ENCODE results near the gene EFCC1. TPM values are rescaled to one million over a fixed set of nuclear protein-coding genes. Genes with fewer than 3 reads are reported as not detected.

Gene EFCC1
- total RNA-seq, 6 experiments from 2014 or later = 0.25 to 1.5 (median 0.39) TPM

DNA sequence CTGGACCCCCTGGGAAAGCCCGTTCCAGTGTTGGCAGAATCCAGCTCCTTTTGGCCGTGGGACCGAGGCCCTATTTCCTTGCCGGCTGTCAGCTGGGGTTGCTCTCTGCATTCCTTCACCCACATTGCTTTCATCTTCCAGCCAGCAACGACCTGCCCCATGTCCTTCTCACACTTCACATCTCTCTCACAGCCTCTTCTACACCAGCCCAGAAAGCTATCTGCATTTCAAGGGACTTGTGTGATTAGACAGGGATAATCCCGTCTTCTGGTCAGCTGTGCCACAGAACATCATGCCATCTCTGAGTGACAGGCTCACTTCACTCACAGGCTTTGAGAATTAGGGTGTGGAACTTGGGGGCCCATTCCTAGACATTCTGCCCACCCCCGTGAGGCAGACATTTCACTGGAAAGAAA, 16.4 kb downstream of the EFCC1 start:
- Histone ChIP-seq H3K4me1 (no peaks in the 10 kb centered on the region), H3K4me3 (no peak overlapping the region), H3K27me3 (no peaks in the 10 kb centered on the region), H3K36me3 (no peaks in the 10 kb centered on the region), H3K9me3 (no peaks in the 10 kb centered on the region), H3K27ac (no peak overlapping the region)
- ATAC-seq = no peak
- WGBS (ENCODE audit: insufficient coverage, low coverage, low lambda C conversion rate, missing lambda C conversion rate) = 40% methylated on average over 3 of the region's 7 CpGs
- no peak for DNase-seq
- intact Hi-C loops (cut with DNase I) = no loop called here
- TF ChIP-seq CTCF (IDR thresholded peaks at IDR 0.05) (no peak), POLR2A (IDR thresholded peaks at IDR 0.05) (no peak)

- Histone ChIP-seq H3K27me3 (no peaks in the 10 kb centered on the region), H3K27ac (no peak overlapping the region), H3K4me1 (no peaks in the 10 kb centered on the region), H3K4me3 (no peak overlapping the region), H3K36me3 (no peaks in the 10 kb centered on the region), H3K9me3 (no peaks in the 10 kb centered on the region)
- DNase-seq (no peak), ATAC-seq (no peak)
- TF ChIP-seq POLR2A (IDR thresholded peaks at IDR 0.05) = no peak
- TF ChIP-seq CTCF (IDR thresholded peaks at IDR 0.05) = no peak
- intact Hi-C loops (cut with DNase I) = no loop called here
- WGBS (ENCODE audit: insufficient coverage, low coverage, low lambda C conversion rate, missing lambda C conversion rate) = 57% methylated on average over 2 of the region's 2 CpGs
Measured at GRCh38 chr3:129018271-129018670, 17.2 kb downstream of the EFCC1 start.

GRCh38 chr3:129018751-129019150, 17.6 kb downstream of the EFCC1 start:
- 83% methylated on average over 8 of the region's 9 CpGs for WGBS (ENCODE audit: insufficient coverage, low coverage, low lambda C conversion rate, missing lambda C conversion rate)
- Histone ChIP-seq H3K9me3 (no peaks in the 10 kb centered on the region), H3K27ac (no peak overlapping the region), H3K36me3 (no peaks in the 10 kb centered on the region), H3K4me1 (no peaks in the 10 kb centered on the region), H3K4me3 (no peak overlapping the region), H3K27me3 (no peaks in the 10 kb centered on the region)
- intact Hi-C loops (cut with DNase I) = no loop called here
- ATAC-seq (no peak), DNase-seq (no peak)
- TF ChIP-seq POLR2A (IDR thresholded peaks at IDR 0.05) = no peak
- no peak for TF ChIP-seq CTCF (IDR thresholded peaks at IDR 0.05)

- WGBS (ENCODE audit: insufficient coverage, low coverage, low lambda C conversion rate, missing lambda C conversion rate) = 86% methylated on average over 3 of the region's 3 CpGs
- no peaks in the 10 kb centered on the region for H3K4me1 ChIP-seq
Measured at GRCh38 chr3:129019266-129019665, 18.2 kb downstream of the EFCC1 start.

More at GRCh38 chr3:129019266-129019665, 18.2 kb downstream of the EFCC1 start:
- intact Hi-C loops (cut with DNase I) = no loop called here
- no peak for TF ChIP-seq POLR2A (IDR thresholded peaks at IDR 0.05)
- TF ChIP-seq CTCF (IDR thresholded peaks at IDR 0.05) = no peak
- H3K4me3 ChIP-seq = no peak overlapping the region
- ATAC-seq (no peak), DNase-seq (no peak)
- no peaks in the 10 kb centered on the region for H3K27me3 ChIP-seq
- H3K9me3 ChIP-seq = no peaks in the 10 kb centered on the region
- H3K27ac ChIP-seq = no peak overlapping the region
- no peaks in the 10 kb centered on the region for H3K36me3 ChIP-seq
